PC-3 (cell line): ENCODE results near the gene ARL8A.

Experiments
- CTCF ChIP-seq: fragments of 300-600 bp; sonication (generic); conservative IDR thresholded peaks from 2 replicates; pipeline ENCODE4 v1.5.1; 2017; ENCODE audit warnings: antibody characterized with exemption, low read depth, mild to moderate bottlenecking, low read length
- EZH2 ChIP-seq: fragments of 300-600 bp; sonication (generic); IDR thresholded peaks from one replicate; pipeline ENCODE4 v1.6.1; 2017; ENCODE audit warnings: antibody characterized with exemption, mild to moderate bottlenecking, low read length; ENCODE audit not compliant: unreplicated experiment
- EZH2phosphoT487 ChIP-seq: fragments of 300-600 bp; sonication (generic); IDR thresholded peaks from 2 replicates; pipeline ENCODE4 v1.6.1; 2018; ENCODE audit warnings: mild to moderate bottlenecking, antibody characterized with exemption, low read length, borderline replicate concordance

GRCh38 chr1:202187697-202188407, 43.3 kb upstream of the ARL8A start:
- TF ChIP-seq CTCF (no peak), EZH2 (no peak), EZH2phosphoT487 (no peak)
